ENCODE measurements around the gene RPL19. TPM values are rescaled to one million over a fixed set of nuclear protein-coding genes. Genes with fewer than 3 reads are reported as not detected.
A peak's percentile ranks its signal among the peaks of the same experiment; 100 is the strongest.

RPL19 gene
- total RNA-seq, 2 donors from 2014 or later: 1,534 to 2,029 TPM

DNA sequence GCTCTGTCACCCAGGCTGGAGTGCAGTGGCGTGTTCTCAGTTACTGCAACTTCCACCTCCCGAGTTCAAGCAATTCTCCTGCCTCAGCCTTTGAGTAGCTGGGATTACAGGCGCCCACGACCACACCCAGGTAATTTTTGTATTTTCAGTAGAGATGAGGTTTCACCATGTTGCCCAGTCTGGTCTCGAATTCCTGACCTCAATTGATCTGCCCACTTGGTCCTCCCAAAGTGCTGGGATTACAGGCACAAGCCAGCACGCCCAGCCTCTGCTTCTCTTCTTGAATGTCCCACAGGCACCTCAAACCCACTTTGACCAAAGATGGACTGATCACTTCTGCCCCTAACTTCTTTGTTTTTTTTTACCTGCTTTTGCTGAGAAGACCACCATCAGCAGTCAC is 29.5 kb upstream of the RPL19 start:
- 77 to 92% methylated on average over 6 of the region's 6 CpGs for WGBS, 2 donors
- Histone ChIP-seq H3K27me3 (no peaks in the 10 kb centered on the region), H3K27ac (no peak overlapping the region), H3K4me3 (no peak overlapping the region), H3K4me1 (peaks cover 45% of the 10 kb centered on the region), H3K9me3 (no peaks in the 10 kb centered on the region), H3K36me3 (replicated peaks in 1 of 2; ENCODE audit: insufficient read depth in 1 of 2, low read depth in 2 of 2) (no peaks in the 10 kb centered on the region)
- intact Hi-C loops (cut with DNase I): no loop called here
- no peak for DNase-seq
- TF ChIP-seq POLR2A (IDR thresholded peaks at IDR 0.05): no peak
- TF ChIP-seq, protein P1, sequence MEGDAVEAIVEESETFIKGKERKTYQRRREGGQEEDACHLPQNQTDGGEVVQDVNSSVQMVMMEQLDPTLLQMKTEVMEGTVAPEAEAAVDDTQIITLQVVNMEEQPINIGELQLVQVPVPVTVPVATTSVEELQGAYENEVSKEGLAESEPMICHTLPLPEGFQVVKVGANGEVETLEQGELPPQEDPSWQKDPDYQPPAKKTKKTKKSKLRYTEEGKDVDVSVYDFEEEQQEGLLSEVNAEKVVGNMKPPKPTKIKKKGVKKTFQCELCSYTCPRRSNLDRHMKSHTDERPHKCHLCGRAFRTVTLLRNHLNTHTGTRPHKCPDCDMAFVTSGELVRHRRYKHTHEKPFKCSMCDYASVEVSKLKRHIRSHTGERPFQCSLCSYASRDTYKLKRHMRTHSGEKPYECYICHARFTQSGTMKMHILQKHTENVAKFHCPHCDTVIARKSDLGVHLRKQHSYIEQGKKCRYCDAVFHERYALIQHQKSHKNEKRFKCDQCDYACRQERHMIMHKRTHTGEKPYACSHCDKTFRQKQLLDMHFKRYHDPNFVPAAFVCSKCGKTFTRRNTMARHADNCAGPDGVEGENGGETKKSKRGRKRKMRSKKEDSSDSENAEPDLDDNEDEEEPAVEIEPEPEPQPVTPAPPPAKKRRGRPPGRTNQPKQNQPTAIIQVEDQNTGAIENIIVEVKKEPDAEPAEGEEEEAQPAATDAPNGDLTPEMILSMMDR (IDR thresholded peaks at IDR 0.05): no peak
- no peak for ATAC-seq

DNA sequence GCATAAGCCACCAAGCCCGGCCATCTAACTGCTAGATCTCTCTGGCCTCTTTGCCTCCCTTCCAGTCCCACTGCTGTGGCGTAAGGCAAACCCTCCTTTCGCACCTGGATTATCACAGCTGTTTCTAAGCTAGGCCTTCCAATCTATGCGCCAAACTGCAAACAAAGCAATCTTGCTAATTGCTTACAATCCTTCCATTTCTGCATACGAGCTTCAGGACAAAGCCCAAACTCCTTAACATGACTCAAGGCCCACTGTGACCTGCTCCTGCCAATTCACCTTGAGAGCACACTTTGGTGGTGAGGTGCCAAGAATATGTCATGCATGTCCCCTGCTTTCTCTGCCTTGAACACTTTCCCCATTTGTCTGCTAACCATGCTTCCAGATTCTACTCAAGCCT is 28.1 kb upstream of the RPL19 start:
- peak; percentile 74 for ATAC-seq
- Histone ChIP-seq H3K27me3 (no peaks in the 10 kb centered on the region), H3K4me3 (no peak overlapping the region), H3K36me3 (replicated peaks in 1 of 2; ENCODE audit: insufficient read depth in 1 of 2, low read depth in 2 of 2) (no peaks in the 10 kb centered on the region), H3K4me1 (peaks cover 31% of the 10 kb centered on the region), H3K27ac (peak overlapping the region; percentile 9 to 63 (median 41)), H3K9me3 (no peaks in the 10 kb centered on the region)
- 38 to 45% methylated on average over 5 of the region's 5 CpGs for whole genome bisulfite sequencing, 2 donors
- intact Hi-C loops (cut with DNase I): no loop called here
- no peak for TF ChIP-seq POLR2A (IDR thresholded peaks at IDR 0.05)
- peak; percentile 48 to 80 (median 71) for DNase-seq

DNA sequence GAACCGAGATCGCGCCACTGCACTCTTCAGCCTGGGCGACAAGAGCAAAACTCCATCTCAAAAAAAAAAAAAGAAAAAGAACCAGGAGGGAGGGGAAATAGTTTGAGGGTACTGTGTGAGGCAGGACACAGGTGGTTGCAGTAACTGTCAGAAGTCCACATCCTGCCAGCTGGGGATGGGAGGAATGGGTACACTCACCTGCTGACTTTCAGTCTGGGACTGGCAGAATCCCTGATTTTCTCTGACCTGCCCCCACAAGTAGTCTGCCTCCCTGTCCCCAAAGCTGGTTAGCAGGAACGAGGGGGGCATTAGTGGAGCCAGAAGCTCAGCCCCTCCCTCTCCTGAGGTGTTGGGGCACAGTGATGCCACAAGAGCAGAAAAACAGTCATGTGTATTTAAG is 27.0 kb upstream of the RPL19 start:
- intact Hi-C loops (cut with DNase I): no loop called here
- 73 to 84% methylated on average over 5 of the region's 5 CpGs for WGBS, 2 donors
- DNase-seq (no peak), ATAC-seq (no peak)
- Histone ChIP-seq H3K27ac (no peak overlapping the region), H3K36me3 (replicated peaks in 1 of 2; ENCODE audit: insufficient read depth in 1 of 2, low read depth in 2 of 2) (no peaks in the 10 kb centered on the region), H3K4me3 (no peak overlapping the region), H3K27me3 (no peaks in the 10 kb centered on the region), H3K4me1 (peaks cover 24% of the 10 kb centered on the region), H3K9me3 (no peaks in the 10 kb centered on the region)
- no peak for TF ChIP-seq POLR2A (IDR thresholded peaks at IDR 0.05)
- TF ChIP-seq, protein P1 (IDR thresholded peaks at IDR 0.05): no peak

DNA sequence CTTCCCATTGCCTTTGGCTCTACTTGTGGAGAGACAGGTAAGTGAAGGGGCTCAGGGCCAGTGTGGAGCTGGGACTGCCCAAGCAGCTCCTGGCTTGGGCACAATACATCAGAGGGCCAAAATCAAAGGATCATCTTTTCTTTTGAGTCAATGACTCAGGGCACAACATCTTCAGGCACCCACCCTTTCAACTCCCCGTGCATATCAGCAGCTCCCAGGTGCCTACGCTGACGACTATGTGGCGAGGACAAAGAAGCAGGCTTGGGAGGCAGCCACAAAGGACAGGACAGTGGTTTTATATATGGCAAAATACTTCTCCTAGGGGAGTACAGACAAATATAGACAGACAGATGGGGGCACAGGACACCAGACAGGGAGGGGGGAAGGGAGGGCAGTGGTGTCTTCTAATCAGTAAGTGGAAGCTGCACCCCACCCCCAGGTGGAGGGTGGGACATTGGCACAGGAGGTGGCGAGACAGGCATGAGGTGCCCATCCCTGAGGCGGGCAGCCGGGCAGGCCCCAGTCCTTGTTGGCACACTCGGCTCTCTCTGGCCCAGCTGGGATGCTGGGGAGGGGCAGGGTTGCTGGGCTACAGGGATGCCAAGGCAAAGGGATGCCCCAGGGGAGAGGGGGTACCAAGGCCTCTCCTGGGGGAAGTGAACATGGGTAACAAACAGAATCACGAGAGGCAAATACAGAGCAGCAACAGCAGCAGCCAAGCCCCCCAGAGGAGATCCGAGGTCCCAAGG is 26.4 kb upstream of the RPL19 start:
- Histone ChIP-seq H3K36me3 (replicated peaks in 1 of 2; ENCODE audit: insufficient read depth in 1 of 2, low read depth in 2 of 2) (no peaks in the 10 kb centered on the region), H3K9me3 (no peaks in the 10 kb centered on the region), H3K4me3 (no peak overlapping the region), H3K27ac (no peak overlapping the region), H3K4me1 (peaks cover 24% of the 10 kb centered on the region), H3K27me3 (no peaks in the 10 kb centered on the region)
- WGBS, 2 donors: 63 to 65% methylated on average over 8 to 10 of the region's 10 CpGs
- no peak for ATAC-seq
- intact Hi-C loops (cut with DNase I): no loop called here
- DNase-seq: no peak
- no peak for TF ChIP-seq POLR2A (IDR thresholded peaks at IDR 0.05)
- TF ChIP-seq, protein P1 (IDR thresholded peaks at IDR 0.05): no peak

DNA sequence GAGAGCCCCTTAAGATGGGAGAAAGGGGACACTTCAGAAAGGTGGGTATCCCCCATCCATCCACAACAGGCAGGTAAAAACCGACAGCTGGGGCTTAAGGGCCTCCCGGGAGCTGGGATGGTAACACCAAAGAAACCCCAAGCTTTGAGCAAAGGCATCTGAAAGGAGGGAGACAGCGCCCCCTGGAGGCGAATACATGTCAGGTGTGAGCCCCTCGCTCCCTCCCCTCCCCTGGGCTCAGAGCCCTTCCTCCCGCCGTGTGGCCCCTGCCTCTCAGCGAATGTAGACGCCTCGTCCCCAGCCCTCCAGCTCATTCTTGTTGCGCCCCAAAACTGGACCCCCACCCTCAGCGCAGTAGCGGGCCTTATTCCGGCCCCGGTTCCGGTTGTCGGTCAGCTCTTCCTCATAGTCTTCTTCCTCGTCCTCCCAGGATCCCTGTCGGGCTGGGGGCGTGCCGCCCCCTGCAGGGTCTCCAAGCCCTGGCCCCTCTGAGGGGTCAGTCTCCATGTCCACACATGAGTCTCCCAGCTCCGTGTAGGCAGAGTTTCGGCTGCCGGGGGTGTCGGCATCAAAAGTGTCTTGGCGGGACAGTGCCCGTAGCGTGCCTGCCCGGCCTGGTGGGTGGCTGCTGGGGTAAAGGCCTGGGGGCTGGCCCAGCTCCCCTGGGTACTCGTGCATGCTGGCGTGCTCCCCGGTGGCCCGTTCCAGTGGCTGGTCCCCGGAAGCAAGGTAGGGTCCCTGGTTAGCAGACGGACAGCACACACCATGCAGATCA is 25.0 kb upstream of the RPL19 start:
- intact Hi-C loops (cut with DNase I): no loop called here
- Histone ChIP-seq H3K27ac (no peak overlapping the region), H3K9me3 (no peaks in the 10 kb centered on the region), H3K4me1 (peaks cover 24% of the 10 kb centered on the region), H3K27me3 (no peaks in the 10 kb centered on the region), H3K4me3 (no peak overlapping the region), H3K36me3 (replicated peaks in 1 of 2; ENCODE audit: insufficient read depth in 1 of 2, low read depth in 2 of 2) (no peaks in the 10 kb centered on the region)
- DNase-seq (peak; percentile 76 to 89 (median 82)), ATAC-seq (peak; percentile 58)
- no peak for TF ChIP-seq POLR2A (IDR thresholded peaks at IDR 0.05)
- TF ChIP-seq, protein P1 (IDR thresholded peaks at IDR 0.05): peak; percentile 65 to 81 (median 75)
- WGBS, 2 donors: 42 to 58% methylated on average over 14 to 29 of the region's 35 CpGs

Measured in body of pancreas (tissue), 4 donors.